SK-MEL-5 (cell line): Measurements from ENCODE around the gene HDC. TPM values are rescaled to one million over a fixed set of nuclear protein-coding genes. Genes with fewer than 3 reads are reported as not detected.

ENCODE experiments used
- DNase-seq: peaks from one replicate; pipeline ENCODE4 v3.0.0-alpha.2; 2016; ENCODE audit warnings: low read depth, low spot score
- in situ Hi-C: cut with HindIII; loops from 2 replicates; pipeline ENCODE4 v1.10.0; 2016; ENCODE audit warnings: low sequenced_read_pairs, high pct_unique_total_duplicates, low pct_unique_long_range_greater_than_20kb
- total RNA-seq: library from RNA; depleted of rRNA; stranded (reverse); fragments of >200 nt; shearing (Covaris generic); gene quantifications from 2 replicates; pipeline ENCODE4 v1.2.3, GENCODE V29; 2014

HDC gene
- total RNA-seq, 1 experiment from 2014 or later: not detected

GRCh38 chr15:50234764-50235163, 30.8 kb downstream of the HDC start:
- no peak for DNase-seq
- in situ Hi-C loops: no loop called here

GRCh38 chr15:50233192-50233736, 32.3 kb downstream of the HDC start:
- DNase-seq: no peak
- in situ Hi-C loops: no loop called here

DNA sequence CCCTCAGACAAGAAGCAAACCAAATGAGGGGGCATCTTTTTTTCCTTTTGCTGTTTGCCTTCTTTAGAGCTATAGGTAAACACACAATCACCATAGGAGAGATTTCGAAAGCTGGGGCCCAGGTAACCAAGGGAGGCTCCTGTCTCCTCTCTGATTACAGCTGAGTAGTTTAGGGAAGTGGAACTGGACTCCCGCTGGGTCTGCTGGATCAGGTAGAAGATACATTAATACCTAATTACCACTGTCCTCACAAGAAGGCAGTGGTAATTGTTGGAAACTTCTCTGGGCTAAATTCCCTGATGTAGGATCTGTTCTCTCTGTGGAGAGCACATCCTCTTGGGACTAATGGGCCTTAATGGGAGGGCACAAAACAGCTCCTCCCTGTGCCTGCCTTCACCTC, 32.7 kb downstream of the HDC start:
- in situ Hi-C loops: no loop called here
- no peak for DNase-seq

GRCh38 chr15:50231761-50232160, 33.8 kb downstream of the HDC start:
- in situ Hi-C loops: no loop called here
- DNase-seq: no peak

GRCh38 chr15:50229336-50229735, 36.2 kb downstream of the HDC start:
- in situ Hi-C loops: no loop called here
- DNase-seq: no peak

DNA sequence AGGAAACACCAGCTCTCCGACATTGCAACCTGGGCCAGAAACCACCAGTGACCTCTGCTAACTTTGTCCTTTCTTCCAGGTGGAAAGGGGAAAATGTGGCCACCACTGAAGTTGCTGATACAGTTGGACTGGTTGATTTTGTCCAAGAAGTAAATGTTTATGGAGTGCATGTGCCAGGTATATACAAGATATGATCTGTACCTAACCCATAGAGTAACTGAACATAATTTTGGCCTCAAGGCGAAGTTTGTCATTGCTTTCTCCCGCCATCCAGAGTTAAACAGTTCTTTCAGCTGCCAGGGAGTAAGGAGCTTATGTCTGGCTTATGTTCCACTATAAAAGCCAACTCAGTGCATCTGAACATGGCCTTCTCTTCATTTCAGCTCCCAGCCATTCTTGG, 36.7 kb downstream of the HDC start:
- no peak for DNase-seq
- in situ Hi-C loops: no loop called here

DNA sequence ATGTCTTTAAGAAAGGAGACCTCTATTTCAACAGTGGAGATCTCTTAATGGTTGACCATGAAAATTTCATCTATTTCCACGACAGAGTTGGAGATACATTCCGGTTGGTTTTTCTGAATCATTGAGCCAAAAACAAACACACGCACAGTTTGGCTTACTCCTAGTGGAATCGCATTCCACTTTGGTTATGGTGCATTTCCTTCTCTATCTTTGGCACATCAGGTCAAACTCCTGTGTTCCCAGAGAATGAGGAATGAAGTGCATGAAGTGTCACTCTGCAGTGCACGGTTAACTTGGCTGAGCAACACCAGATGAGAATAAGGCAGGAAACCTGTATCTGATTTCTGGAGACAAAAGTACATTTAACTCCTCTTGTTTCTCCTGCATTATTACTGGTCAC, 38.5 kb downstream of the HDC start:
- in situ Hi-C loops: no loop called here
- DNase-seq: no peak

GRCh38 chr15:50225938-50226337, 39.6 kb downstream of the HDC start:
- in situ Hi-C loops: no loop called here
- DNase-seq: no peak

DNA sequence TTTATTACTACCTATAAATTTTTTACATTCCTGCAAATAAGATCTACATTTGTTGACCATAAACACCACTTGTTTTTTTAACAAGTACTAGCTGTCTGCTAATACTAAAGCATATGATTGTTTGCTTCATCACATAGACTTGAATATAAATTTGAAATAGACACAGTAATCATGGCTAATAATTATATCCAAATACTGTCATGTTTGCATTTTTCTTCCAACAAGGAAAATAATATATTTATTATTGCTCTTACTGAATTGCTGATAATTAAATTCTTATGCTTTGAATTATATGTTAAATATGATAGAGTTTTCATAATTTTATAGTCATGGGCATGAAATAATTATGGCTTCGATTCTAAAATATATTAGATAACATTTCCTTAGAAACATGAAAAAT, 40.5 kb downstream of the HDC start:
- no peak for DNase-seq
- in situ Hi-C loops: no loop called here

GRCh38 chr15:50224606-50225005, 40.9 kb downstream of the HDC start:
- no peak for DNase-seq
- in situ Hi-C loops: no loop called here

GRCh38 chr15:50222181-50222580, 43.3 kb downstream of the HDC start:
- DNase-seq: no peak
- in situ Hi-C loops: no loop called here

GRCh38 chr15:50219820-50220219, 45.7 kb downstream of the HDC start:
- no peak for DNase-seq
- in situ Hi-C loops: no loop called here

GRCh38 chr15:50218691-50219090, 46.8 kb downstream of the HDC start:
- DNase-seq: no peak
- in situ Hi-C loops: no loop called here

DNA sequence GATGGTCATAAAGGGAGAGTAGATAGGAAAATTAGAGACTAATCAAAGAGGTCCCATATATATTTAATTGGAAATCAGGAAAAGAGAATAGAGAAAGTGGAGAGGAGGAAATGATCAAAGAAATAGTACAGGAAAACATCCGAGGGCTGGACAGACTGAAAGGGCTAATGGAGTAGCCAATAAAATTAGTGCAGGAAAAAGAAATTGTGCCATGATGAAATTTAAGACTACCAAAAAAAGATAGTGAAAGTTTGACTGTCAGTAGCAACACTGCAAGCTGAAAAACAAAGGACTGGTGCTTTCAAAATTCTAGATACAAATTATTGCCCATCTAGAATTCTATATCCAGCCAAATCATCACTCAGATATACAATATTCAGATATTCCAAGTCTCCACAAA, 47.2 kb downstream of the HDC start:
- in situ Hi-C loops: no loop called here
- DNase-seq: no peak

DNA sequence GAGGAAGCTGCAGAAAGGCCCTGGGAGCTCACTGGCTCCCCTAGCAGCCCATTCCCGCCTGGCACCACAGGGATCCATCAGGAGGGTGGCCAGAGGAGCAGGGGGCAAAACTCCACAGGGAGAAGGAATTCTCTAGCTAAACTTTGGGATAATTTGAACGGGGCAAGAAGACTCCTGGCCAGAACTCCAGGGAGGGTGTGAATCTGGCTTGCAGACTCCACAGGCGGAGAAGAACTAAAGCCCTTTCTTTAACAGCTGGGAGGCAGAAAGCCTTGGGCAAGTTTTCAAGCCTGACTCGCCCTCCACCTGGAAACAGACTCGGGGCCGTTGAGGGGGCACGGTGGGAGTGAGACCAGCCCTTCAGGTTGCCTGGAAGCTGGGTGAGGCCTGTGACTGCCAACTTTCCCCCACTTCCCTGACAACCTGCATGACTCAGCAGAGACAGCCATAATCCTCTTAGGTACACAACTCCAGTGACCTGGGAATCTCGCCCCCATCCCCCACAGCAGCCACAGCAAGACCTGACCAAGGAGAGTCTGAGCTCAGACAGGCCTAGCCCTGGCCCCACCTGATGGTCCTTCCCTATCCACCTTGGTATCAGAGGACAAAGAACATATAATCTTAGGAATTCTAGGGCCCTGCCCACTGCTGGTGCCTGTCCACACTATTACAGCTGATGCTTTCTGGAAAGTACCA, 54.9 kb downstream of the HDC start:
- DNase-seq: no peak
- in situ Hi-C loops: no loop called here

GRCh38 chr15:50209809-50210208, 55.7 kb downstream of the HDC start:
- no peak for DNase-seq
- in situ Hi-C loops: no loop called here

DNA sequence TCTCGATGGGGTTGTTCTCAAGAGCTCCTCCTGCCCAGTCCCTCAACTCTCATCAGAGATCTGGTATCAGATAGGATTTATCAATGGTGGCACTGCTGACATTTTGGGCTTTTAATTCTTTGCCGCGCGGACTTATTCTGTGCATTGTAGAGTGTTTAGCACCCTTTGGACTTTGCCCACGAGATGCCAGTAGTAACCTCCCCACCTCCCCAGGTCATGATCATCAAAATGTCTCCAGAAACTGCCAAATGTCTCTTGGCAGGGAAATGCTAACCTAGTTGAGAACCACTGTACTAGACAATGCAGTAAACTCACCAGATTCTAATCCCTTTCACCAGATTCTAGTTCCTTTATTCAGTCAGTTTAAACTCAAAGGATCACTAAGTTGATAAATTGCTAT, 59.5 kb downstream of the HDC start:
- in situ Hi-C loops: no loop called here
- no peak for DNase-seq

- in situ Hi-C loops: no loop called here
- no peak for DNase-seq
Observed at GRCh38 chr15:50202003-50202402, 63.5 kb downstream of the HDC start.

GRCh38 chr15:50192926-50193620, 72.5 kb downstream of the HDC start:
- no peak for DNase-seq
- in situ Hi-C loops: no loop called here
